Panc1 (cell line): Measurements from ENCODE around the gene MGRN1.

Experiments used
- POLR2AphosphoS5 ChIP-seq: IDR thresholded peaks from 2 replicates; pipeline ENCODE4 v1.6.1; 2012; ENCODE audit warnings: mild to moderate bottlenecking, low read depth, low read length, moderate library complexity
- TF ChIP-seq, protein P1 (sequence below): fragments of 450-650 bp; IDR thresholded peaks from 2 replicates; pipeline ENCODE4 v1.5.1; 2017; ENCODE audit warnings: mild to moderate bottlenecking

- TF ChIP-seq, protein P1, sequence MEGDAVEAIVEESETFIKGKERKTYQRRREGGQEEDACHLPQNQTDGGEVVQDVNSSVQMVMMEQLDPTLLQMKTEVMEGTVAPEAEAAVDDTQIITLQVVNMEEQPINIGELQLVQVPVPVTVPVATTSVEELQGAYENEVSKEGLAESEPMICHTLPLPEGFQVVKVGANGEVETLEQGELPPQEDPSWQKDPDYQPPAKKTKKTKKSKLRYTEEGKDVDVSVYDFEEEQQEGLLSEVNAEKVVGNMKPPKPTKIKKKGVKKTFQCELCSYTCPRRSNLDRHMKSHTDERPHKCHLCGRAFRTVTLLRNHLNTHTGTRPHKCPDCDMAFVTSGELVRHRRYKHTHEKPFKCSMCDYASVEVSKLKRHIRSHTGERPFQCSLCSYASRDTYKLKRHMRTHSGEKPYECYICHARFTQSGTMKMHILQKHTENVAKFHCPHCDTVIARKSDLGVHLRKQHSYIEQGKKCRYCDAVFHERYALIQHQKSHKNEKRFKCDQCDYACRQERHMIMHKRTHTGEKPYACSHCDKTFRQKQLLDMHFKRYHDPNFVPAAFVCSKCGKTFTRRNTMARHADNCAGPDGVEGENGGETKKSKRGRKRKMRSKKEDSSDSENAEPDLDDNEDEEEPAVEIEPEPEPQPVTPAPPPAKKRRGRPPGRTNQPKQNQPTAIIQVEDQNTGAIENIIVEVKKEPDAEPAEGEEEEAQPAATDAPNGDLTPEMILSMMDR, result no peak
- no peak for TF ChIP-seq POLR2AphosphoS5
These were observed 48.6 kb upstream of the MGRN1 start for GRCh38 chr16:4576008-4576407.
